NCI-H2107 (cell line): ENCODE data around the gene CT45A7.
"Not testable (repeated sequence)": the region's sequence is repeated elsewhere in the genome, so short reads cannot be mapped to it uniquely, and the experiment has no call there.

Experiments
- DNase-seq: peaks from one replicate; lab custom pipeline; 2025; lab: John Stamatoyannopoulos, UW

The CT45A7 gene

GRCh38 chrX:135837180-135837579 is at the start of gene CT45A7:
Gene CT45A7, minus strand, starts transcription at chrX:135837280. Its CDS starts 3,747 bp downstream, at chrX:135833533.
- DNase-seq = not testable (repeated sequence)

DNA sequence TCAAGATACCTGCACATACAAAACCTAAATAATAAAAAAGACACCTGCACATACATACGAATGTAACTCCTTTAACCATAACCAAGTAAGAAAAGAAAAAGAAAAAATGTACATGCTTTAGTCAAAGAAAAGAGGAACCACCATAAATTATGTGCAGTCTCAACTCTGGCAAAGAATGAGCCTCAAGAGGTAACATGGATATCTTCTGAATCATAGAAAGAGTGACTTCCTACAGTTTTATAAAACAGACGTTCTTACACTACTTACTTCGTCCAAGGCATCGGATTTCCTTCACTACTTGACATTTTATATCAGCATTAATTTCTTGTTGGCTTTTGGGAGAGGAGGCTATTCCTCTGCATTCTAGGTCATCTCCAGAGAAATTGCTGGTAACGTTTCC is 45.7 kb upstream of the CT45A7 start:
- not testable (repeated sequence) for DNase-seq

DNA sequence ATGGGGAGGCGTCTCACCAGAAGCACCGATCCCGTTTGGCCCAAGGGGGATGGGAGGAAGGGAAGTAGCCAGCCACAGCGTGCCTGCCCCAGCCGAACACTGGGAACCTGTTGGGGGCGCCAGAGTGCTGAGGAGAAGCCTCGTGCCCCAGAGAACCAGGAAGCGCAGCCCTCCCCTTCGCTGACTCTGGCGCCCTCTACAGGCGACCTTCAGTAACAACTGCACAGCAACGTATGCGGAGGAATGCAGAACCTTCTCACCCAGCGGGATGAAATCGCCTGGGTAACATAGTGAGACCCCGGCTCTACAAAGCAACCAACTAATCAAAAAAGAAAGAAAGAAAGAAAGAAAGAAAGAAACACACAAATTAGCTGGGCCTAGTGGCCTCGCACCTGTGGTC is 34.6 kb upstream of the CT45A7 start, which contains the start of gene CT45A9:
Gene CT45A9 (minus strand): TSS at position 101 of the 400 bp plus-strand sequence. CDS start 3,751 bp downstream, outside the sequence.
- not testable (repeated sequence) for DNase-seq

DNA sequence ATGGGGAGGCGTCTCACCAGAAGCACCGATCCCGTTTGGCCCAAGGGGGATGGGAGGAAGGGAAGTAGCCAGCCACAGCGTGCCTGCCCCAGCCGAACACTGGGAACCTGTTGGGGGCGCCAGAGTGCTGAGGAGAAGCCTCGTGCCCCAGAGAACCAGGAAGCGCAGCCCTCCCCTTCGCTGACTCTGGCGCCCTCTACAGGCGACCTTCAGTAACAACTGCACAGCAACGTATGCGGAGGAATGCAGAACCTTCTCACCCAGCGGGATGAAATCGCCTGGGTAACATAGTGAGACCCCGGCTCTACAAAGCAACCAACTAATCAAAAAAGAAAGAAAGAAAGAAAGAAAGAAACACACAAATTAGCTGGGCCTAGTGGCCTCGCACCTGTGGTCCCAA is 17.4 kb upstream of the CT45A7 start, which contains the start of gene CT45A8:
Gene CT45A8 (minus strand): TSS at position 101 of the 400 bp plus-strand sequence. CDS start 3,755 bp downstream, outside the sequence.
- not testable (repeated sequence) for DNase-seq

DNA sequence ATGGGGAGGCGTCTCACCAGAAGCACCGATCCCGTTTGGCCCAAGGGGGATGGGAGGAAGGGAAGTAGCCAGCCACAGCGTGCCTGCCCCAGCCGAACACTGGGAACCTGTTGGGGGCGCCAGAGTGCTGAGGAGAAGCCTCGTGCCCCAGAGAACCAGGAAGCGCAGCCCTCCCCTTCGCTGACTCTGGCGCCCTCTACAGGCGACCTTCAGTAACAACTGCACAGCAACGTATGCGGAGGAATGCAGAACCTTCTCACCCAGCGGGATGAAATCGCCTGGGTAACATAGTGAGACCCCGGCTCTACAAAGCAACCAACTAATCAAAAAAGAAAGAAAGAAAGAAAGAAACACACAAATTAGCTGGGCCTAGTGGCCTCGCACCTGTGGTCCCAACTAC is 17.2 kb downstream of the CT45A7 start, which contains the start of gene CT45A2:
Gene CT45A2 (minus strand): TSS at position 101 of the 400 bp plus-strand sequence. CDS start 3,747 bp downstream, outside the sequence.
- DNase-seq = not testable (repeated sequence)

- DNase-seq = not testable (repeated sequence)
Observed at GRCh38 chrX:135802687-135803086, 34.4 kb downstream of the CT45A7 start, which contains the start of gene CT45A6. Gene CT45A6, minus strand, starts transcription at chrX:135802787. Its CDS starts 3,794 bp downstream, at chrX:135798993.

- not testable (repeated sequence) for DNase-seq
Observed at GRCh38 chrX:135785403-135785802, 51.7 kb downstream of the CT45A7 start, which contains the start of gene CT45A5. Gene CT45A5, minus strand, starts transcription at chrX:135785503. Its CDS starts 3,774 bp downstream, at chrX:135781729.
